Stimulated activated CD4-positive, alpha-beta T cell treated with anti-CD3 and anti-CD28 coated beads, Interleukin-12 subunit alpha, Interleukin-12 subunit beta, amount 100 ng/mL, for 48 hours (primary cell): ENCODE measurements around the gene DNAI1.
A peak's percentile ranks its signal among the peaks of the same experiment; 100 is the strongest.

Experiments
- DNase-seq, 3 donors: peaks; one replicate each; pipeline ENCODE4 v3.0.0-alpha.2; 2020; ENCODE audit warnings: low read depth in 2 of 3, low spot score in 1 of 3

DNAI1 gene

GRCh38 chr9:34540827-34541226 lies 82.2 kb downstream of the DNAI1 start:
- DNase-seq: no peak

DNA sequence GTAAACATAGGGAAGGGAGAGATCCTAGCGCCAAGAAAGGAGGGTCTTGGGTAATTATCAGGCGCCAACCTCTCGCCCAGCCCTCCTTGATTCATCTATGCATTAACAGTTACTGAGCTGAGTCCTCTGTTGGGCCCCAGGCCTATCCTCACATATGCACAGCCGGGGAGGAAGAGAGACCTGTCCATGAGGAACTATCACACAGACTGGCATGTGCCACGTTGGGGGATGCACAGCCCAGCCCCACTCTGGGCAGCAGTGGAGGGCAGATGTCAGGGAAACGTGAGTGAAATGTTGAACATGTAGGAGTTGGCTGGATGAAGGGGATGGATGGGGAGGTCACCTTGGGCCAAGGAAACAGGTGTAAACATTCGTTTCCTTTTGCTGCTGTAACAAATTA lies 82.9 kb downstream of the DNAI1 start:
- no peak for DNase-seq

DNA sequence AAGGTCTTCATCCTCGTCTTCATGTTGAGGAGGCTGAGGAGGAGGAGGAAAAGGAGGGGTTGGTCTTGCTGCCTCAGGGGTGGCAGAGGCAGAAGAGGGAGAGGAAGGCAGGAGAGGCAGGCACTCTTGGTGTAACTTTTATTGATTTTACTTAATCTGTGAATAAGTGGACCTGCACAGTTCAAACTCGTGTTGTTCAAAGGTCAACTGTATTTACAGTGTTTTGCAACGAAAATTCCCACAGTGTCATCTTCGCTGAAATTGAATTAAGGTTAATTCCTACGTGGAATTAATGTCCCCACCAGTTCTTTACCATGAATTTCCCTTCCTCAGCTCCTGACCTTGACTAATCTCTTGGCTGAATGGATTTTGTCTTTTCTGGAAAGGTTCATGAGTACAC lies 85.4 kb downstream of the DNAI1 start:
- DNase-seq: no peak

DNA sequence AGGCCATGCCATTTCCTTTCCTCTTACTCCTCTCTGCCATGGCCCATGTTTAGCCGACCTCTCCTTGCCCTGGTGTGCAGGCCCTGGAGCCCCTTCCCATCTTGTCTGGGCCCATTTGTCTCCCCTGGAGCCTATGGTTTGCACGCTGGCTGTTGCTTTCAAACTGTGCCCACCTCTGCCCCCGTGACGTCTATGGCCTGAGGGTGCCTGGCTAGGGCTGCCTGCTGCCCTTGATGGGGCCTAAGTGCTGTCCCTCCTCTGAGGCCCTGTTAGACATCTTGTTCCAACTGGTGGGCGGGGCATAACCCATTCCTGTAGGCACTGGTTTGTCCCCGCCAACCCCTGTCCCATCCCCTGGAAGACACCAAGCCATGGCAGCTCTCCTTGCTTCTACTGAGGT lies 86.9 kb downstream of the DNAI1 start:
- no peak for DNase-seq

DNA sequence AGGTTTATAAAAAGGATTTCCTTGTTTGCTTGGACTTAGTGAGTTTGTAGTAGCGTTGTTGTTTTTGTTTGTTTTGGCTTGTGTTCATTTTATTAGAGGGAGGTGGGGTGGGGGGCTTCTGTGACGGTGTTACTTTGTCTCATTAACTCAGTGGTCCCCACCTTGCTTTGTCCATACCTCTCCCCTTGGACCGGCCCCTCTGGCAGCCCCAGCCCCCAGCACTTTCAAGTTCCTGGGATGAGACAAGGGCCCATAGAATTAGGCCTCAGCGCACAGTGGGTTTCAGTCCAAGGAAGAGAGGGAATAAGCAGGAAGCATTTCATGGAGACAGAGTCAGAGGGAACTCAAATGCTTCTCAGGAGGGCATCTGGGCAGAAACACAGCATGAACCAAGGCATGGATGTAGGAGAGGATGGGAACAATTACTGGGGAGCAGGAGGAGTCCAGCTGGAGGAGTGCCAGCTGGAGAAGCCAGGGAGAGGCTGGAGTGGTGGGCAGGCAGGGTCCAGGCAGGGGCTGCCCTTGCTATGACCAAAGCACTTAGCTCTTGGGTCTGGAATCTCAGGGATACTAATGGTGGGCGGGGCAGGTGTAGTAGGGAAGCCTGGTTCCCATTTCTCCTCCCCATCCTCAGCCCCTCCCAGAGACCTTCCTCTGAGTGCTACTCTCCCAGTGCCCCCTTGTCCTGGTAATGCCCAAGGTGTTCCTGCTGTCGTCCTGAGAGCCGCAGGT lies 87.7 kb downstream of the DNAI1 start:
- DNase-seq: no peak

DNA sequence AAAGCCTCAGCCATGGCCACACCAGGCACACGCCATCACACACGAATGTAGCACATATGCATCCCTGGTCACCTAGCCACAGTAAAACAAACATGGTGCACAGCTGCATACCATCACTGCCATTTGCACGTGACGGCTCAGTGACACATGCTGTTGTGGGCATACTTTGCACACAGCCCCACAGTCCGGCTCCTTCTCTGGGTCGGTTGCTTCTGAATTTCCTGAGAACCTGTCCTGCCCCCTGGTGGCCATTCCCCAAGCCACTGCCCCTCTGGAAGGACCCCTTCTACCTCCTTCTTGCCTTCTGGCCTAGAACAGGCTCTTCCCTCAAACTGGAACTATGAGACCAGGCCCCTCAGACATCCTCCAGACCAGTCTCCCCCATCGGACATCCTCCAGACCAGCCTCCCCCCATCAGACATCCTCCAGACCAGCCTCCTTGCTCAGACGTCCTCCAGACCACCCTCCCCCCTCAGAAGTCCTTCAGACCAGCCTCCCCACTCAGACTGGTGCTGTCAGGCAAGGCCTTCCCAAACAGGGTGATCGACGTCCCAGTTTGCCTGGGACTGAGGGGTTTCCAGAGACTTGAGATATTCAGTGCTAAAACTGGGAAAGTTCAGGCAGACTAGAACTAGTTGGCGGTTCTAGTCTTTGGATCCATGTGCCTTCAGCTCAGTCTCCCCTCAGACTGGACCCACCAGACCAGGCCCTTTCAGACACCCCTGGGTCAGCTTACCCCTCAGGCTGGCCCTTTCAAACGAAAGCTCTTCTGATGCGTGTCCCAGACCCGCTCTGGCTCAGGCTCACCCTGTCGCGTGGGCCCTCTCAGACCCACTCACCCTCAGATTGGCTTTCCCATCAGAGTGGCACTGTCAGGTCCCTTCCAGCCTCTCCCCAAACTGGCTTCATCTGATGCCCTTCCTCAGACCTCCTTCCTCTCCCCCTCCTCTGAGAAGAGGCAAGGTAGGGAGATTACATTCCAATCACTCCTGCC lies 88.5 kb downstream of the DNAI1 start:
- DNase-seq: peak; percentile 38 to 59 (median 47)

DNA sequence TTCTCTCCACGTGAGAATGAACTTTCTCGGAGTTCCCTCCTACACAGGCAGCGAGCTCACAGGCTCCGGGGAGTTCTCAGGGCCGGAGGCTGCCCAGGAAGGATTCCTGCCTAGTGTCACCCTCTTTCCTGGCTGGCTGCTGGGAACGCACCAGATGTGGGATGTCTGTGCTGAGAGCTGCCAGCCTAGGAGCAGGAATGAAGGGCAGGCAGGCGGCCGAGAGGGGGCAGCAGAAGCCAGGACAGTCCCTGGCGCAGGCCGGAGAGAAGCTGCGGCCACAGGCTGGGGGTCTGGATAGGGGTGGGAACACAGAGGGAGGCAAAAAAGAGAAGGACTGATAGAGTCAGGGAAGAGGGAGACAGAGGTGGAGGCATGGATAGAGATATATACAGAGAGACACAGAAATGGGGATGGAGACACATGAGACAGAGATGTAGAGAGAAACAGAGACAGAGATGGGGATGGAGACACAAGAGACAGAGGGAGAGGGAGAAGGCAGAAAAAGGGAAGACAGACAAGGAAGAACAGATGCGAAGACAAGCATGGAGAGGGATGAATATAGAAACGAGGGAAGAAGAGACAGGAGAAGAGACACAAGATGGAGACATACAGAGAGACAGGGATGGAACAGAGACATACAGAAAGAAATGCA lies 89.5 kb downstream of the DNAI1 start:
- peak in 2 of 3 donors; percentile 16 to 23 for DNase-seq

GRCh38 chr9:34549407-34549732 lies 90.8 kb downstream of the DNAI1 start:
- DNase-seq: no peak

- no peak for DNase-seq
These were observed 91.5 kb downstream of the DNAI1 start for GRCh38 chr9:34550016-34550680.

DNA sequence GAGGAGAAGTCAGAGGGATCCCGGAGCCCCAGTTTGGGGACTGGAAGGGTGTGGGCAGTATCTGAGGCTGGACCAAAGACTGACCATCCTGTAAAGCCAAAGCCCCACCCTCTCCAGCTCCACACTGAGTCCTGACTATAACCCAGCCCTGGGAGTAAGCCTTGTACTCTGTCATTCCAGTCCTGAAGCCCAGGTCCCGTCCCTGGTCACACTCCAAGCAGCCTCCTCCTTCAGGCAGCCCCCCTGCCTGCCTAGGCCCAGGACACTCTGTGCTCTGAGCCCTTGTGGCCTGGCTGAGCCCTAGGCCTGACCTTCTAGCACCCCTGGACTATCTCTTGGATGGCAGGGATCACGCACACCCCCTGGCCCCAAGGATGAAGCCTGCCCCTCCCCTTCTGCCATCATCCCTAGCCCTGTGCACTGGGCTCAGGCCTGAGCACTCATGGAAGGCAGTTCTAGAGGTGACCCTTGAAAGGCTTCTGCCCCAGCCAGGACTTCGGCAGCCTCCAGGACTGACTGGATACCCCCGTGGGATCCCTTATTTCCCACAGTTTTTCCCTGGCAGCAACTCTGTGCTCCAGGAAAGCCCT lies 92.2 kb downstream of the DNAI1 start:
- DNase-seq: no peak

DNA sequence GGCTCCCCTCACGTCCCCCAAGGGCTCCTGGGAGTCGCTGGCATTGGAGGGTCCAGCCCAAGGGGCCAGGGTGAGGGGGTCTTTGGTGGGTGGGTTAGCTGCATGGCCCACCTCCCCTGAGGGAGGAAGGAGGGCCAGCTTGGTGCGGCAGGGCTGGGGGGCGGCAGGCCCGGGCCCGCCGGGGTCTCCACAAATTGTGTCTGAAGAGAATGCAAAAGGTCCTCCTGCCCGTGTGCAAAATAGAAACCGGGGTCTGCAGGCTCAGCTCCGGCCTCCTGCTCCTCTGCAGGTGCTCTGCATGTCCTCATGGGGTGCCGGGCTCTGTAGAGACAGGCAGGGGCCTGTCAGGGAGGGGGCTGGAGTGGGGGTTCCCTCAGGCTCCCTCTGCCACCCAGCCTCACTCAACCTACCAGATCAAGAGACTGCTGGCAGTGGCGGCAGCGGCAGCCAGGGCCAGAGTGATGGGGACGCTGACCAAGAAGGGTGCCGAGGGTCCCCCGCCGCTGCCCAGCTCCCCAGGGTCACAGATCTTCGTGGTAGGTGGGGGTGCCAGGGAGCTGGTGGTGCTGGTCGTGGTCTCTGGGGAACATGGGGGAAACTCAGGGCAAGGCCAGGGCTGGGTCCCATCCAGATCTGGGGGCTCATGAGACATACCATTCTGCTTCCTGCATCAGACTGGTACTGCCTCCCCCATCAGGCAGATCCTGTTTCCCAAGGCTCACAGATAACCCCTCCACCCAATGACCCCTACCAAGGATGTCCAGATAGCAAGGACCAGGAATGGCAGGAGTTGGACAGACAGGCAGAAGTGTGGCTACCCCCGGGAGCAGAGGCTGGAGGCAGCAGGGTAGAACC lies 93.4 kb downstream of the DNAI1 start:
- no peak for DNase-seq

DNA sequence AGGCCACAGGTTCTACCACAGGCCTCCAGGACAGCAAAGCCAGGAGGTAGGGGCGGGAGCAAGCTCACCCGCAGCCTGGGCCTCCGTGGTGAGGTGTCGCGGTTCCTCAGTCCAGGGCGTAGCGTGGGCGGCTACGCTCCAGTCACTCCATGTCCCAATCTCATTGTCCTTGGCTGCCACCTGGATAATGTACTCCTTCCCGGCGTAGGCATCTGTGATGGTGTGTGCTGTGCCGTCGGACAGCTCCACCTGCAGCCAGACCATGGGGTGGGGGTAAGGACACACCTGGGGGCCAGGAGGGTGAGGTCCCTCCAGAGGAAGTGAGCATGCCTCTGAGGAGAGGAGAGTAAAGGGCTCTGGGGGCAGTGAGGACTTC lies 94.0 kb downstream of the DNAI1 start:
- DNase-seq: no peak

DNA sequence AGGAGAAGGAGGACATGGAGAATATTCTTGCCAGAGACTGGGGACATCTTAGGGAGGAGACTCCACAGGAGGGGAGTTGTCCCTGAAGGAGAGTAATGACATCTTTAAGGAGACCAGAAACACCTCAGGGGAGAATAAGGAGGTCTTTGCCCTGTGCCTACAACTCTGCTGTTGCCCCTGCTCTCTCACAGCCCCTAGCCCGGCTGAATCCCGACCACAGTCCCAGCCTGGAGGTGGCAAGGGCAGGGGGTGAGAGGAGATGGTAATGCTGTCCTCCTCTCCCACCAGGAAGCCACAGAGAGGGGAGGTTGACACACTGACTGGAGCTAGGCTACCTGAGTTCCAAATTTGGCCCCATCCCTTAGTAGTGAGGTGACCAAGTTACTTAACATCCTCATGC lies 94.4 kb downstream of the DNAI1 start:
- DNase-seq: no peak

GRCh38 chr9:34553511-34554021 lies 95.0 kb downstream of the DNAI1 start:
- no peak for DNase-seq

DNA sequence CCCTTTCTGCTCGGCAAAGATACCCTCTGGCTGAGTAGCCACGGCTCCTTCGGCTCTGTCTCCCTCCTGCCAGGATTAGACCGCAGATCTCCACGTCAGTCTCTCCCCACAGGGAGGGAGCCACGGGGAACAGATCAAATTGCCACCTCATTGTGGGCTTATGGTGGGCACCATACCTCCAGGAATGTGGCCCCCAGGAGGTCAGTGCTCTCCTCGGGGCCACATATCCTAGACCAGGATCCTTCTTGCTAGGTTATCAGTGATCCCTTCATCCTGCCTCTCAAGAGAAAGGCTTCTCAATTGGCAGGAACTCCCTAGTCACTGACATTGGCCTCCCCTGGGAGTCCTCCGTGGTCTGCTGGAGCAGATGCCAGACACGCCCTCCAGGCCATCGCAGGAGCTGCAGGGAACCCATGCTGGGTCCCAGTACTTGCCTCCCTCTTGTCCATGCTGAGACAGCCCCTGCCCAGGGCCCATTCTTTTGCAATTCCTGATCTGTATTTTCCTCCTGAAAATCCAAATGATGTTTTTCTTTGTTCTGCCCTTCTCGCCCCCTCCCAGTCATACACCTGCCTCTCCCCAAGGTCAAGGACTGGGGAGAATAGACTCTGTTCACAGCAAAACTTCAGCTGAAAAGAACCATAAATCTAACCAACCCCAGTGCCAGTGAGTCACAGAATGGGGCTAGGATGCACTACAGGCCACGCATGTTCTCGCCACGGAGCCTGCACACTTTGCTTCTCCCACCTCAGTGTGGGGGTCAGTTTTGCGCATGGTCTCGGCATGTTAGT lies 95.8 kb downstream of the DNAI1 start:
- no peak for DNase-seq

- no peak for DNase-seq
These were observed 96.4 kb downstream of the DNAI1 start for GRCh38 chr9:34555002-34555348.

DNA sequence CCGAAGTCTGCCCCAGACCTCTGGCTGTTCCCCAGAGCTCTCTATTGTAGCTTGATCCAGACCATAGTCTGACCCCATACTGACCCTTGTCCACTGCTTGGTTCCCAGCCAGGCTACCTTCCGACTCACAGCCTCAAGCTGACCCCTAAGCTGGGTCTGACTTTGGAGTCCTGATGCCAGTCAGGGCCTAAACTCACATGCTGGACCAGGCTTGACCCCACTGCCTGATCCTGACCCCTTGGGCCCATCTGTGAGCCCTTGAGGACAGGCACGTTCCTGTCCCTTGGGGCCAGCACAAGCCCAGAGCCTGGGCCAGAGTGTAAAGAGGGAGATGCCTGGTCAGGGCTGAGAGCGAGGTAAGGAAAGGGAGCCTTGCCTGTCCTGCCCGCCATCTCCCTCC lies 96.9 kb downstream of the DNAI1 start:
- no peak for DNase-seq

GRCh38 chr9:34555936-34556525 lies 97.4 kb downstream of the DNAI1 start:
- DNase-seq: no peak

GRCh38 chr9:34556949-34557348 lies 98.3 kb downstream of the DNAI1 start:
- DNase-seq: no peak
